Inferior parietal cortex (tissue), 1 donor: ENCODE results near the gene LRRC7.
"Not testable (repeated sequence)": the region's sequence is repeated elsewhere in the genome, so short reads cannot be mapped to it uniquely, and the experiment has no call there.

Experiments
- DNase-seq: peaks from one replicate; pipeline ENCODE4 v3.0.0-alpha.2; 2016; ENCODE audit errors: extremely low spot score

LRRC7 gene

DNA sequence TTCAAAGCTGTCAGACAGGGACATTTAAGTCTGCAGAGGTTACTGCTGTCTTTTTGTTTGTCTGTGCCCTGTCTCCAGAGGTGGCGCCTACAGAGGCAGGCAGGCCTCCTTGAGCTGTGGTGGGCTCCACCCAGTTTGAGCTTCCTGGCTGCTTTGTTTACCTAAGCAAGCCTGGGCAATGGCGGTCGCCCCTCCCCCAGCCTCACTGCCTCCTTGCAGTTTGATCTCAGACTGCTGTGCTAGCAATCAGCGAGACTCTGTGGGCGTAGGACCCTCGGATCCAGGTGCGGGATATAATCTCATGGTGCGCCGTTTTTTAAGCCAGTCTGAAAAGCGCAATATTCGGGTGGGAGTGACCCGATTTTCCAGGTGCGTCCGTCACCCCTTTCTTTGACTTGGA is 320.3 kb downstream of the LRRC7 start:
- DNase-seq = not testable (repeated sequence)

DNA sequence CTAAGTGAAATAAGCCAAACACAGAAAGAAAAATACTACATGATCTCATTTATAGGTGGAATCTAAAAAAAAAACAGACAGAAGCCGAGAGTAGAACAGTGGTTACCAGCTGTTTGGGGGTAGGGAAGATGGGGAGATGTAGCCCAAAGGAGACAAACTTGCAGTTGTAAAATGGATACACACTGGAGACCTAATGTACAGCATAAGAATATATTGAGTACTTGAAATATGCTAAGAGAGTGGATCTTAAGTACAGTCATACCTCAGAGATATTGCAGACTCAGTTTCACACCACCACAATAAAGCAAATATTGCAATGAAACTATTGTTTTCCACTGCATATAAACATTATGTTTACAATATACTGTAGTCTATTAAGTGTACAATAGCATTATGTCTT is 320.9 kb downstream of the LRRC7 start:
- DNase-seq = no peak

DNA sequence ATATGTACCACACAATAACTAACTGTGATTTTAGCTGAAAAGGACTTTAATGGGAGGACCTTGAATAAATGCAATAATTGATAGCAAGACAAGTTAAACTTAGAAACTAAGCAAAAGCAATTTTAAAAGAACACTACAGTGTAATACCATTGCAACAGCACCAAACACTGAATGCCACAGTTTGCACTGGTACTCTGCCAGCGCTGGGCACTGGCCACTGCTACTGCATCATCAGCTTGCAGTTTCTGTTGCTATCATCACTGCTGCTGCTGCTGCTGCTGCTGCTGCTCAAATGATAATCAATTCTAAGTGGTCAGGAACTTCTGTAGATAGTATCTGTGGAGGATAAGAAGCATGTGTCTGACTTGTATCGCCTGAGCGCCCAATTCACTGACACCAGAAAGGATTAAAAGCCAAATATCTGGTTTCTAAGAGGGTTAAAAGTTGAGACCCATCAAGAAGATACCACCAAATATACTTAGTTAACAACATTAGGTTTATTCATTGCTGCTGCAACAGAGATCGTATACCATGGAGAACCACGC is 330.8 kb downstream of the LRRC7 start:
- no peak for DNase-seq

DNA sequence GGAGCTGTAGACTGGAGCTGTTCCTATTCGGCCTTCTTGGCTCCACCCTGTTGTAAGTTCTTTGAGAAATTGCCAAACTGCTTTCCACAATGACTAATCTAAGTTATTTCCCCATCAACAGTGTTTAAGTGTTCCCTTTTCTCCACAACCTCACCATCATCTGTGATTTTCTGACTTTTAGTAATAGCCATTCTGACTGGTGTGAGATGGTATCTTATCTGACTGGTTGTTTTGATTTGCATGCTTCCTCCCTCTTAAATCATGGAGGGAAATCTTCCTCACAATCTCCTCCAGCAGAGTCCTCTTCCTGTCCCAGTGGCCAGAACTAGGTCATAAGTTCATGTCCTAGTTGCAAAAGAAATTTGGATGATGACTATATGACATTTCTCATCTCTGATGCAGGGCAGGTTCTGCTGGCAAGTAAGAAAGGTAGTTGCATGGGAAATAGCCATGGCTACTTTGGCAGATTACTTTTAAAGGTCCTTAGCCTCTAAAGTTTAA is 343.6 kb downstream of the LRRC7 start:
- no peak for DNase-seq

DNA sequence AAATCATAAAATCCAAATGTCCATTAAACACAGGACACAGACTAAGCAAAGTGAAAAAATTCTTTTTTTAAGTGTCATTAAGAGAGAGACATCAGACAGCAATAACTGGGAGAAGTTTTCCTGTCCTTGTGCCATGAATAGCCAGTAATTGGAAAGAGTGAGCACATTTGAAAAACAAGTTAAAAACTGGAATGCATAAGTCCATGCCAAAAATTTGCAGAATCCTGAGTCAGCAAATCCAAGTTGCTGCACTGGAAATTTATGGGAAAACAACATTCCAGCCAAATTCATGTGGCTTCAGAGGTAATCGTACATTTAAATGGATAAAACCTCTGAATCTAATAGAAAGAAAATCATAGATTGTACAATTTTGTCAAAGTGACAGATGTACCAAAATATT is 346.3 kb downstream of the LRRC7 start:
- DNase-seq = no peak

DNA sequence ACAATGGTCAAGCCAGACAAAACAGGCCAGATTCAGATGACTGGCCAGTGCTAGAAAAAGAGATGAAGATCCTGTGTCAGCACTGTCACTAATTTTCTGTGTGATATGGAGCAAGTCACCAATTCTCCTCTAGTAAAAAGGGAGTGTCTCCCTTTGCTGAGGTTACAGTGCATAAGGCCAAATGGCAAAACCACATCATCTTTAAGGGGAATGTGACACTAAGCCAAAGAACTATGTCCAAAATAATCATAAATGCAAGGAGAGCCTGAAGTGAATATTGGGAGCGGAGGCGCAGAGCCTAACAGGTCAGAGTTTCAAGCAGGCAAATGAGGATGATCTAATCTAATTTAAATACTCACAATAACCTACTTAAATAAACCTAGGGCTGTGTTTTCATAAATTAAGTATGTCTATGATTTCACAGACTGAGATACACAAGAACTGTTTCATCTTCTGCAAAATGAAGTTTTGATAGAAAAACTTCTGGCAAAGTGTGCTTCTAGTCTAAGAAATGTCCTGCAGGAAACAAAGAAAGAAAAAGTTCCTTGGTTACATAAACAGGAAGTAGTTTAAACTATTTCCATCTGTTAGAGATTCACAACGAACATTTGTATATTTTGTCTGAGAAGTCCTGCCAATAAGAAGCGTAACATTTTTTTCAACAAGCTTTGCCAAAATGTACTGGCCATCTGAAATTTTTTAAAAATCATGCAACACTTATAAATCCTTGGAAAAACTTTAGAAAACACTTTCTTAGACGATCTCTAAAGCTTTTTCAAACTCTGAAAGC is 347.4 kb downstream of the LRRC7 start:
- no peak for DNase-seq

DNA sequence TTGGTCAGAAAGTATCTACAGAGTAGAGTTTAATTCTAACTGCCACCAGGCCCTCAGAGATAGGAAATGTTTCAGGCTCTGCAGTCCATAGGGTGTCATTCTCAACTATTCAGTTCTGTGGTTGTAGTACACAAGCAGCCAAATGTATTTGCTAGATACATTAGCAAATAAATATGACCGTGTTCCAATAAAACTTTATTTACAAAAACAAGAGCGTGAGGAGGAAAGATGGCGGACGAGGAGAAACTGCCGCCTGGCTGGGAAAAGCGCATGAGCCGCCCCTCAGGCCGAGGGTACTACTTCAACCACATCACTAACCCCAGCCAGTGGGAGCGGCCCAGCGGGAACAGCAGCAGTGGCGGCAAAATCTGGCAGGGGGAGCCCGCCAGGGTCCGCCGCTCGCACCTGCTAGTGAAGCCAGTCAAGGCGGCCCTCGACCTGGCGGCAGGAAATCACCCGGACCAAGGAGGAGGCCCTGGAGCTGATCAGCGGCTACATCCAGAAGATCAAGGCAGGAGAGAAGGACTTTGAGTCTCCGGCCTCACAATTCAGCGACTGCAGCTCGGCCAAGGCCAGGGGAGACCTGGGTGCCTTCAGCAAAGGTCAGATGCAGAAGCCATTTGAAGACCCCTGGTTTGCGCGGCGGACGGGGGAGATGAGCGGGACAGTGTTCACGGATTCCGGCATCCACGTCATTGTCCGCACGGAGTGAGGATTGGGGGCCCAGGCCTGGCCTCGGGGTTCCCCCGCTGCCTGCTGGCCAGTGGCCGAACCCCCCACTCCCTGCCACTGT is 351.6 kb downstream of the LRRC7 start:
- no peak for DNase-seq

DNA sequence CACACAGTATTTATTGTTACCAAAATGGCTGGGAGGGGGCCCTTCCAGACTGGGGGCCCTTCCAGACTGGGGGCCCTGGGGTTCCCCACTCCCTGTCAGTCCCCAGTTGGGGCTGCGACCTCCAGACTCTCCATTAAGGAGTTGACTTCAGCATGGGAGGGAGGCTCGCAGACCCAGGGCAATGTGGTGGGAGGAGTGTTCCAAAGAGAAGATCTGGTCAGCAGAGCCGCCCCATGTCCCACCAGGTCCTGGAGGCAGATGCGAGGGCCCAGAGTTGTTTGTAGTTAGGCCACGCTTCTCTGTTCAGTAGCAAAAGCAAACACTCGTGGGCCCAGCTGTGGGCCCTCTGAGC is 352.2 kb downstream of the LRRC7 start:
- no peak for DNase-seq

DNA sequence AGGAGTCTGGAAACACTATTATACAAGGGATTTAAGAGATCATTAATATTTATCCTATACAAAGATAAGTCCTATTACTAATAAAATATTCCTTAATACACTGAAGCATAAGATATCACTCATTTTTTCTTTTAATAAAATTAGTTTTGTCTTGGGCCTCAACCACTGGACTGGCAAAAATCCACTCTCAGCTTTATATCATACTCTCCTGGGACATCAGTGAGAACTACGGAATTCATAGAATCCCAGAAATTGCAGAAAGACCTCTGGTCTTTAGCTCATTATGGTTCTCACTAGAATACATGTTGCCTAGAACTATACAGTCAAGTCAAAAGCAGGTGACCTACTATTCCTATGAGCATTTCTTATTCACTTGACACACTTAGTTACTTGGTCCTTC is 352.7 kb downstream of the LRRC7 start:
- DNase-seq = no peak

DNA sequence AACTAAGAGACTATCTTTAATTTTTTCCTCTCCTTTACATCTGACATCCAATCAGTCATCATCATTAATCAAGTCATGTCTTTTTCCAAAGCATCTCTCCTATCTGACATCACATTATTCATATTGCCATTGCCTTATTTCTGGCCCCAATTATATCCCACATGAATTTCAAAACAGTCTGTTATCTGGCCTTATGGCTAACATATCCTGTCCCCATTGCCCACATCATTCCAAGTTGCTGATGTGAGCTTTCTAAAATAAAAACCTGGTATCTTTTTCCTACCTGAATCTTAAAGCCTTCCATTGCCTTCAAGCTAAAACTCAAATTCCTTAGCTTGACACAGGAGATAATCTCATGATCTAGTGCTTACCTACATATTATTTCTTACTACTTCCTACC is 353.8 kb downstream of the LRRC7 start:
- no peak for DNase-seq

DNA sequence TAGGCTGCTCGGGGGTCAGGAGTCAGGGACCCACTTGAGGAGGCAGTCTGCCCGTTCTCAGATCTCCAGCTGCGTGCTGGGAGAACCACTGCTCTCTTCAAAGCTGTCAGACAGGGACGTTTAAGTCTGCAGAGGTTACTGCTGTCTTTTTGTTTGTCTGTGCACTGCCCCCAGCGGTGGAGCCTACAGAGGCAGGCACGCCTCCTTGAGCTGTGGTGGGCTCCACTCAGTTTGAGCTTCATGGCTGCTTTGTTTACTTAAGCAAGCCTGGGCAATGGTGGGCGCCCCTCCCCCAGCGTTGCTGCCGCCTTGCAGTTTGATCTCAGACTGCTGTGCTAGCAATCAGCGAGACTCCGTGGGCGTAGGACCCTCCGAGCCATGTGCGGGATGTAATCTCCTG is 360.5 kb downstream of the LRRC7 start:
- DNase-seq = not testable (repeated sequence)

DNA sequence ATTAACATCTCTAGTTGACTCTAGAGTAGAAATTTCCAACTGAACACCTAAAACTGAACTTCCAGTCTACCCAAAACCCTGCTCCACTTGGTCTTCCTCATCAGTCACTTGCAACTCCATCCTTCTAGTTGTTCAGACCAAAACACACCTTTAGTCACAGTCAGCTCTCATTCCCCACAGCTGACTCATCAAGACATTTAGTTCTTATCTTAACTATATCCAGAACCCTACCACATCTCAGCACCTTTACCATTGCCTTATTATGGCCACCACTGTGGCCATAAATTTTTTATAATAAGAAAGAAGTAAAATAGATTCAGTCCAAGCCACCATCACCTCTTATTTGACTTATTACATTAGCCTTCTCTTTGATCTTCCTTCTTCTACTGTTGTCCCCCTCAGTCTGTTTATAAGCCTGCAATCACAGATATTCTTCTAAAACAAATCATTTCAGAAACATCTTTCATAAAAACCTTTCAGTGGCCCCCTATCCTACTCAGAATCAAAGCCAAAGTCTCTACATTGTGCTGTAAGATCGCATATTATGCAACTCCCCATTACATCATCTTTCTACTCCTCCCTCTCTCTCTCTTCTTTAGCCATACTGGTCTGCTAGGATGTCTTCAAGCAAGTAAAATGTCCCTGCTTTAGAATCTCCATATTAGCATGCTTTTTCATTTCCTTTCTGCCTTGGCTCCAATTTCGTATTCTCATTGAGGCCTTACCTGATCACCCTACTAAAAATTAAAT is 361.8 kb downstream of the LRRC7 start:
- DNase-seq = no peak

DNA sequence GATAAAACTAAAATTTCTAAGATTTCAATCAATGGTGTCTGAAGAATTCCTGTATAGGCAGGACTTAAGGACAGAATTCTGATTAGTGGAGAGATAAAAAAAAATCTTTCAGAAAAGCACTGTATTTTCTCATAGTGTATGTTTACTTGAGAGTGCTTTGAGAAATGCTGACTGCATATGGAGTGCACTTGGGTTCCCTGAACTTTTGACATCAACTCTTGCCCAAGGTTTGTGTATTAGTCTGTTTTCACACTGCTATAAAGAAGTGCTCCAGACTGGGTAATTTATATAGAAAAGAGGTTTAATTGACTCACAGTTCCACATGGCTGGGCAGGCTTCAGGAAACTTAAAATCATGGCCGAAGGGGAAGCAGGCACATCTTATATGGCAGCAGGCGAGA is 362.7 kb downstream of the LRRC7 start:
- DNase-seq = no peak

DNA sequence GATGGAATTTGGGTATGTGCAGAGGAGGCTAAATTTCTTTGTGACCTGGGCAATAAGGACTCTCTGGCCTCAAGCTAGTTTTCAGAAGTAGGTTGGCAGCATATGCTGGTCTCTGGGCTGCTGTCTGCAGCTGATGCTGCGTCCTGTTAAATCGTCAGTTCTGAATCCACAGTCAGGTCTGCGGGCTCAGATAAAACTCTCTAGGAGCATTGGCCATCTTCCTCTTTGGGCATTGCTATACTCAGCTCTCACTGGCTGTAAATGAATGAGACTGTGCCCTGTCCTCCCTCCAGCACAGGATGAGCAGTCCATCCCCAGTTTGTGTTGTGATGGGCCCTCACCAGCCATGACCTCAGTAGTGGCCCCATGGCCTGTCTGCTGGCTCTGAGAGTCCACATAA is 365.0 kb downstream of the LRRC7 start:
- DNase-seq = no peak

DNA sequence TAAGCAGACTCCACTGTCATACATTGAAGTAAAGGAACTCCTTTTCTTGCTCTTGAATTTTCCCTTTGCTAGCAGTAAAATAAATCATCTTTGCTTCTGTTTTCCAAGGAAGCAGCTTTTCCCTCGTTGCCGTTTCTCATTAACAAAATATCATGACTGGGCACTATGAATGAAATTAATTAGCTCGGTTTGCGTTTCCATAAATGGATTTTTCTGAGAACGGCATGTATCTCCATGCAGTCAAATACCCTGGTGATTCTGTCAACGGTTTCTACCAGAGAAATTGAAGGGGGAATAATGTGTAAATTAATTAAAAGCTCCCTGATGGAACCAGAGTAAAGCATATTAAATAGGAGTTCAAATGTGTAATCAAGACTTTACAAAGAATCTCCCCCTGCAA is 372.5 kb downstream of the LRRC7 start:
- no peak for DNase-seq

DNA sequence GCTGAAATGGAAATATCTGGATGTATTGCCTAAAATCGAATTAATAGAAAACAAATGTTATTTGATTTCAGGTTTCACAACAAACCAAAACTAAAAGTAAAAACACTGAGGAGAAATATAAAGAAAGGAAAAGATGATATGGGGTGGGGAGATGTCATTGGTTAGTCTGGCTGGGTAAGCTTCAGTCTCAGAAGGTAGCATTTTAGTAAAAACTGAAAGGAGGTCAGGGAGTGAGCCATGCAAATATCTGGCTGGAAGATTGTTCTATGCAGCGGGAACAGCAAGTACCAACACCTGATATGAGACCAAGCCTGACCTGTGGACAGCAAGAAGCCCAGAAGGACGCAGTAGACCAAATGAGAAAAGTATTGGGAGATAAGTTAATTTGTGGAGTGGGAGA is 373.1 kb downstream of the LRRC7 start:
- DNase-seq = no peak

DNA sequence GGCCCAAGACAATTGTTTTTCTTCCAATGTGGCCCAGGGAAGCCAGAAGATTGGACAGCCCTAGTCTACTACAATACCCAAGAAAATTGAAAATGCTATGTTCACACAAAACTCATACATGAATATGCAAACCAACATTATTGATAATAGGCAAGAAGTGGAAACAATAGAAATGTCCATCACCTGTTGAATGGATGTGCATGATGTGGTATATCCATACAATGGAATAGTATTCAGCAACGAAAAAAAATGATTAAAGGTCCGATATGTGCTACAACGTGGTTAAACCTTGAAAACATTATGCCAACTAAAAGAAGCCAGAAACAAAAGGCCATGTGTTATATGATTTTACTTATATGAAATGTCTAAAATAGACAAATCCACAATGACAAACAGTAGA is 375.3 kb downstream of the LRRC7 start:
- DNase-seq = no peak

DNA sequence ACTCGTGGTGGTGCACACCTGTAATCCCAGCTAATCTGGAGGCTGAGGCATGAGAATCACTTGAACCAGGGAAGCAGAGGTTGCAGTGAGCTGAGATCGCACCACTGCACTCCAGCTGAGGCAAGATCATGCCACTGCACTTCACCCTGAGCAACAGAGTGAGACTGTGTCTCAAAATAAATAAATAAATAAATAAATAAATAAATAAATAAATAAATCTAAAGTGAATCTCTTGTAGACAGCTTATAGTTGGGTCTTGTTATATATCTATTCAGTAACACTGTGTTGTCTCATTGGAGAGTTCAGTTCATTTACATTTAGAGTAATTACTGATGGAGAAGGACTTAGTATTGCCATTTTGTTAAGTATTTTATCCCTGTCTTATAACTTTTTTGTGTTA is 379.2 kb downstream of the LRRC7 start:
- no peak for DNase-seq

DNA sequence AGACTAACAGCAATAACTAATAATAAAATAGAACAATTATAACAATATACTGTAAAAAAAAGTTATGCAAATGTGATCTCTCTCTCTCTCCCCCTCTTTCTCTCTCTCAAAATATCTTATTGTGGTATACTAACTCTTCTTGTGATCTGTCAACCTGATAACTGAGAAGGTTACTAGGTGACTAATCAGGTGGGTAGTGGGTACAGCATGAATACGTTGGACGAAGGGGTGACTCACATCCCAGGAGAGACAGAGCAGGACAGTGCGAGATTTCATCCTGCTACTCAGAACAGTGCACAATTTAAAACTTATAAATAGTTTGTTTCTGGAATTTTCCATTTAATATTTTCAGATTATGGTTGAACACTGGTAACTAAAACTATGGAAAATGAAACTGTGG is 380.1 kb downstream of the LRRC7 start:
- no peak for DNase-seq

DNA sequence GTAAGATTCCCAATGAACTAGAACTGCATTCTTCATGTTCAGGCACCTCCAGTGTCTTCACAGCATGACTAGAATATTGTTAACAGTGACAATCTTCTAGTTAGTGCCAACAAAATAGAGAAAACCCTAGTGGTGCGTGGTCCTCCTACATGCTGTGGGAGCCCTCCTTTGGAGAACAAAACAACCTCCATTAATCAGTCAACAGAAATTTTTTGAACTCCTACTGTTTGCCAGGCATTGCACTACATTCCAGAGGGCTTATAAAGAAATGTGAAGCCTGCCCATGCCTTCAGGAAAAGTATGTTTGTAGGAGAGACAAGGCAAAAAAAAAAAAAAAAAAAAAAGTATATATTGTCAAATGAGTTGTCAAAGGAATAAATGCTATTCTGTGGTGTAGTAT is 385.0 kb downstream of the LRRC7 start:
- no peak for DNase-seq

DNA sequence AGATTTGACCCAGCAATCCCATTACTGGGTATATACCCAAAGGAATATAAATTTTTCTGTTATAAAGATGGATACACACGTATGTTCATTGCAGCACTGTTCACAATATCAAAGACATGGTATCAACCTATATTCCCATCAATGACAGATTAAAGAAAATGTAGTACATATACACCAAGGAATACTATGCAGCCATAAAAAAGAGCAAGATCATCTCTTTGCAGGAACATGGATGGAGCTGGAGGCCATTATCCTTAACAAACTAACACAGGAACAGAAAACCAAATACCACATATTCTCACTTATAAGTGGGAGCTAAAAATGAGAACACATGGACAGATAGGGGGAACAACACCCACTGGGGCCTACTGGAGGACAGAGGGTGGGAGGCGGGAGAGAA is 394.7 kb downstream of the LRRC7 start:
- not testable (repeated sequence) for DNase-seq

DNA sequence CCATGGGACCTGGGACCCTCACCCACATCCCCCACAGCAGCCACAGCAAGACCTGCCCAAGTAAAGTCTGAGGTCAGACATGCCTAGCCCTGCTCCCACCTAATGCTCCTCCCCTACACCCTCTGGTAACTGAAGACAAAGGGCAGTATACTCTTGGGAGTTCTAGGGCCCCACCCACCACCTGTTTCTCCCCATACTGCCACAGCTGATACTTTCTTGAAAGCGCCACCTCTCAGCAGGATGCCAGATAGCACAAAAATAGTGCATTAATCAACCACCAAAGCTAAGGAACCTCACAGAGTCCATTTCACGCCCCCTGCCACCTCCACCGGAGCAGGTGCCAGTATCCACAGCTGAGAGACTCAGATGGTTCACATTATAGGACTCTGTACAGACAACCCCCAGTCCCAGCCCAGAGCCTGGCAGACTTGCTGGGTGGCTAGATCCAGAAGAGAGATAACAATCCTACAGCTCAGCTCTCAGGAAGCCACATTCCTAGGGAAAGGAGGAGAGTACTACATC is 399.6 kb downstream of the LRRC7 start:
- DNase-seq = no peak
